Stomach (tissue), 9 donors: ENCODE data around the gene HDLBP. TPM values are rescaled to one million over a fixed set of nuclear protein-coding genes. Genes with fewer than 3 reads are reported as not detected.
"Not testable (repeated sequence)": the region's sequence is repeated elsewhere in the genome, so short reads cannot be mapped to it uniquely, and the experiment has no call there.

Experiments
- DNase-seq, 2 donors: peaks; one replicate each; pipeline versions ENCODE4 v3.0.0 to v3.0.0-alpha.2; 2013 to 2019
- H3K27ac ChIP-seq, 5 donors: fragments of 200-600 bp in 4 of 5; sonication (generic) in 4 of 5; one replicate each; pipeline ENCODE4 v1.5.1; 2013 to 2019; ENCODE audit warnings: mild to moderate bottlenecking in 1 of 5, moderate library complexity in 1 of 5
- H3K27me3 ChIP-seq, 3 donors: fragments of 200-600 bp; sonication (generic); one replicate each; pipeline ENCODE4 v1.5.1; 2017 to 2019; ENCODE audit warnings: mixed run types in 1 of 3
- H3K36me3 ChIP-seq, 4 donors: fragments of 200-600 bp; sonication (generic); 1 replicate in 3 of 4; 2 replicates in 1 of 4; pipeline ENCODE4 v1.5.1; 2016 to 2019
- H3K4me1 ChIP-seq, 4 donors: fragments of 200-600 bp; sonication (generic); one replicate each; pipeline ENCODE4 v1.5.1; 2016 to 2019
- H3K4me3 ChIP-seq, 4 donors: fragments of 200-600 bp; sonication (generic) in 3 of 4; one replicate each; pipeline ENCODE4 v1.5.1; 2016 to 2019; ENCODE audit warnings: mild to moderate bottlenecking in 1 of 4
- H3K9me3 ChIP-seq, 4 donors: fragments of 200-600 bp; sonication (generic); one replicate each; pipeline ENCODE4 v1.5.1; 2016 to 2019
- EP300 ChIP-seq: sonication (generic); formaldehyde crosslinking; IDR thresholded peaks from one replicate; pipeline ENCODE4 v1.6.1; 2017; ENCODE audit warnings: antibody characterized with exemption
- POLR2A ChIP-seq, 4 donors: fragments of 450-650 bp; IDR thresholded peaks; one replicate each; pipeline ENCODE4 v1.6.1; 2016; ENCODE audit warnings: antibody characterized with exemption in 4 of 4, control low read depth in 2 of 4, mild to moderate bottlenecking in 1 of 4, moderate library complexity in 1 of 4
- POLR2AphosphoS5 ChIP-seq, 3 donors: sonication (generic); formaldehyde crosslinking; IDR thresholded peaks; one replicate each; pipeline ENCODE4 v1.6.1; 2016; ENCODE audit warnings: antibody characterized with exemption in 3 of 3
- WGBS, 5 donors: extraction: QIAGEN DNeasy Blood & Tissue Kit in 3 of 5; methylation state at CpG; one replicate each; pipeline versions ENCODE4 v1.1.5 to v1.1.7; 2013 to 2018; 5-methylcytosine and 5-hydroxymethylcytosine counted together
- intact Hi-C: fragments of 100-400 bp; cut with DNase I; formaldehyde crosslinking; loops from one replicate; pipeline ENCODE4 v1.15.1; 2023; ENCODE audit warnings: low total_unique reads
- polyA plus RNA-seq, 3 donors: library from polyadenylated mRNA; stranded (reverse); fragments of 200-250 nt; gene quantifications; one replicate each; pipeline ENCODE4 v1.2.3, GENCODE V29; 2013
- total RNA-seq, 5 donors: library from RNA; depleted of rRNA; stranded (reverse); fragments of >200 nt; gene quantifications; one replicate each; pipeline versions ENCODE4 v1.1.0 to v1.2.3, GENCODE V29; 2014 to 2016
- TF ChIP-seq, protein P1 (sequence below), 7 experiments: fragments of 450-650 bp in 4 of 7; fragments of 200-600 bp in 3 of 7; sonication (generic) in 3 of 7; IDR thresholded peaks; one replicate each; pipeline ENCODE4 v1.5.1; 2016 to 2019; ENCODE audit warnings: antibody characterized with exemption in 7 of 7, control low read depth in 2 of 7, mild to moderate bottlenecking in 1 of 7
- donor health status: healthy with polysubstance abuse.
- donor health status: Bipolar disorder and iron deficiency.
- donor health status: healthy.

Gene HDLBP
- total and polyA plus RNA-seq, 8 donors: 171 to 752 (median 397) TPM

DNA sequence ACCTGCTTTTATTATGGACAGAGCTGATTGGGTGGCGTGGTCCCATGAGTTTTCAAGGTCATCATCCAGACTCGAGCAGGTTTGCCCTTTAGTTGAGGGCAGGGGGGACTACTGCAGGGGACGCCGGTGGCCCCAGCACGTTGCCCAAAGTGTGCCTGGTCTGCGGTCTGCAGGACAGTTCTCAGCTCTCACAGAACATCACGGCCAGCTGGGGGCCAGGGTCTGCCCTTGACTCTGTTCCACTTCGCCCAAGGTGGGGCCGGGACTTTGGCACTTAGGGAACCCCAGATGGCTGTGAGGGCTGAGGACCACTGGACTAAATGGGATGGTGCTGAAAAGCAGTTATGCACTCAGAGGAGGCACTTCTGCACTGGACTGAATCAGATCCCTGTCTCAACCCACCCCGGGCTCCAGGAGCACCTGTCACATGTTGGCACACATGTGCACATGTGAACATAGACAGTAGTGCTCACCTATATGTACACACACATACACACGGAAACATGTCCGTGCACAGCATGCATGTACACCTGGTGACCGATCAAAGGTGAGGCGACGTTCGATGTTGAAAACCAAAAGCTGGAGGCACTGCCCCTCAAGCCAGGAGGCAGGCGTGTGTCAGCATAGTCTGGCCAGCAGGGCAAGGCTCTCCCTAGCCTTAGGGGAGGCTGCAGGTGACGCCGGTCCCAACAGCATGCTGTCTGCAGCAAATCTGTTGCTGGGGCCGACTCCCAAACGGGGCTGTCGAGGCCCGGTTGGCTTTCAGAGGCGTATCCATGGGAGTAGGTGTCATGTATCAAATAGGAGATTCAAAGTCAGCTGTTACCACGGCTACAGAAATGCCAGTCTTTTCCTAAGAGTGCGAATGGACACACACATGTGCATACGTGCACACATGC lies 116.8 kb downstream of the HDLBP start:
- no peak for DNase-seq
- no peak overlapping the region for H3K4me3 ChIP-seq
- no peak for TF ChIP-seq POLR2AphosphoS5 (IDR thresholded peaks at IDR 0.05)
- TF ChIP-seq, protein P1, sequence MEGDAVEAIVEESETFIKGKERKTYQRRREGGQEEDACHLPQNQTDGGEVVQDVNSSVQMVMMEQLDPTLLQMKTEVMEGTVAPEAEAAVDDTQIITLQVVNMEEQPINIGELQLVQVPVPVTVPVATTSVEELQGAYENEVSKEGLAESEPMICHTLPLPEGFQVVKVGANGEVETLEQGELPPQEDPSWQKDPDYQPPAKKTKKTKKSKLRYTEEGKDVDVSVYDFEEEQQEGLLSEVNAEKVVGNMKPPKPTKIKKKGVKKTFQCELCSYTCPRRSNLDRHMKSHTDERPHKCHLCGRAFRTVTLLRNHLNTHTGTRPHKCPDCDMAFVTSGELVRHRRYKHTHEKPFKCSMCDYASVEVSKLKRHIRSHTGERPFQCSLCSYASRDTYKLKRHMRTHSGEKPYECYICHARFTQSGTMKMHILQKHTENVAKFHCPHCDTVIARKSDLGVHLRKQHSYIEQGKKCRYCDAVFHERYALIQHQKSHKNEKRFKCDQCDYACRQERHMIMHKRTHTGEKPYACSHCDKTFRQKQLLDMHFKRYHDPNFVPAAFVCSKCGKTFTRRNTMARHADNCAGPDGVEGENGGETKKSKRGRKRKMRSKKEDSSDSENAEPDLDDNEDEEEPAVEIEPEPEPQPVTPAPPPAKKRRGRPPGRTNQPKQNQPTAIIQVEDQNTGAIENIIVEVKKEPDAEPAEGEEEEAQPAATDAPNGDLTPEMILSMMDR (IDR thresholded peaks at IDR 0.05): no peak
- TF ChIP-seq POLR2A (IDR thresholded peaks at IDR 0.05): no peak
- TF ChIP-seq EP300: no peak

DNA sequence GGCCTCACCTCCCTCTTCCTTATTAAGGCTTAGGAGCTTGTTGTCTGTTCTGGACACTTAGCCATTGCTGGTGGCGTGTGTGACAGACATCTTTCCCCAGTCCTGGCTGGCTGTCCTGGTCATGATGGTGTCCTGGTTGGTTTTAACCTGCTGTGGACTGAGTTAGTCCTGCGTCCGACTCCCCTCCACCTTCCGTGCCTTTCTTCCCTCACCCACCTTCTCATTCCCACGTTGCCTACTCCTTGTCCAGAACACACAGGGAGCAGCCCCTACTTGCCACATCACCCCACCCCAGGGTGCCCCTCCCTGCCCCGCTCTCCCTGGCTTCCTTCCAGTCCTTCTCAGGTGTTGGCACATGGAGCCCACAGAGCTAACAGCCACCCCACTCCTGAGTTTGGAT lies 117.5 kb downstream of the HDLBP start:
- Histone ChIP-seq H3K4me3 (no peak overlapping the region), H3K4me1 (no peaks in the 10 kb centered on the region), H3K27me3 (no peaks in the 10 kb centered on the region), H3K9me3 (no peaks in the 10 kb centered on the region), H3K36me3 (peaks cover 0 to 6% (median 0%) of the 10 kb centered on the region in 4 donors), H3K27ac (no peak overlapping the region)
- TF ChIP-seq POLR2A (IDR thresholded peaks at IDR 0.05) (no peak), POLR2AphosphoS5 (IDR thresholded peaks at IDR 0.05) (no peak)
- intact Hi-C loops: no loop called here
- 78 to 83% (median 80%) methylated on average over 6 of the region's 6 CpGs for WGBS, 5 donors
- DNase-seq: no peak

More for the DNA sequence above, 116.8 kb downstream of the HDLBP start:
- intact Hi-C loops: no loop called here
- Histone ChIP-seq H3K27ac (no peak overlapping the region), H3K27me3 (no peaks in the 10 kb centered on the region), H3K36me3 (peaks cover 0 to 6% (median 0%) of the 10 kb centered on the region in 4 donors), H3K9me3 (no peaks in the 10 kb centered on the region), H3K4me1 (no peaks in the 10 kb centered on the region)
- WGBS, 5 donors: 71 to 83% (median 82%) methylated on average over 20 to 27 of the region's 27 CpGs

DNA sequence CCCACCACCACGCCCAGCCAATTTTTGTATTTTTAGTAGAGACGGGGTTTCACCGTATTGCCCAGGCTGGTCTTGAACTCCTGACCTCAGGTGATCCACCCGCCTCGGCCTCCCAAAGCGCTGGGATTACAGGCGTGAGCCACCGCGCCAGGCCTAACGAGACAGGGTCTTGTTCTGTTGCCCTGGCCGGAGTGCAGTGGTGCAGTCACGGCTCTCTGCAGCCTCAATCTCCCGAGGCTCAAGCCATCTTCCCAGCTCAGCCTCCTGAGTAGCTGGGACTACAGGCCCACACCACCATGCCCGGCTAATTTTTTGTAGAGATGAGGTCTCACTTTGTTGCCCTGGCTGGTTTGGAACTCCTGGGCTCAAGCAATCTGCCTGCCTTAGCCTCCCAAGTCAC lies 118.2 kb downstream of the HDLBP start:
- intact Hi-C loops: not testable (repeated sequence)

DNA sequence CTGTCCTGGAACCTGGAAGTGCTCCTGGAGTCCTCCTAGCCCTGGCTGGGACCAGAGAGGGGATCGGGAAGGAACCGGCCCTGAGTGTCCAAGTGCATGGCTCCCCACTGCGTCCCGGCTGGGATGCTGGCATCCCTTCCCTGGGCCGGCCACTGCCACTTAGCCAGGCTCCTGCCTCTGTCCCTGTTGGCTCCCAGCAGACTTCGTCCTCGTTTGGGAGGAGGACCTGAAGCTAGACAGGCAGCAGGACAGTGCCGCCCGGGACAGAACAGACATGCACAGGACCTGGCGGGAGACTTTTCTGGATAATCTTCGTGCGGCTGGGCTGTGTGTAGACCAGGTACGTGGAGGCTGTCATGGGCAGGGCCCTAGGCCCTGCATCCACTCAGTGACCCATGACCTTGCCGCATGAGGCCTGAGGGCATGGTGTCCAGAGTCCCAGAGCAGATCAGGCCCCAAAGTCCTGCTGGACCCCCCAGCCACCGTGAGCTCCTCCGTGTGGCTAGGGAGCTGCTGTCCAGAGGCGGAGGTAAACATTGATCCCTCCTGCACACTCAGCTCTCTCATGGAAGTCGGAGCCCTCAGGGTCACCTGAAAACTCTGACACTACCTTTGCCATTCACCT lies 119.9 kb downstream of the HDLBP start:
- TF ChIP-seq EP300 (no peak), POLR2AphosphoS5 (IDR thresholded peaks at IDR 0.05) (no peak), POLR2A (IDR thresholded peaks at IDR 0.05) (no peak)
- TF ChIP-seq, protein P1 (IDR thresholded peaks at IDR 0.05): no peak
- no peaks in the 10 kb centered on the region for H3K9me3 ChIP-seq
- 82 to 87% (median 82%) methylated on average over 11 to 18 of the region's 18 CpGs for WGBS, 5 donors
- H3K27me3 ChIP-seq: no peaks in the 10 kb centered on the region
- DNase-seq: no peak
- H3K4me1 ChIP-seq: peaks cover 0 to 12% (median 2%) of the 10 kb centered on the region in 4 donors
- no peaks in the 10 kb centered on the region for H3K36me3 ChIP-seq
- intact Hi-C loops: no loop called here
- no peak overlapping the region for H3K27ac ChIP-seq
- no peak overlapping the region for H3K4me3 ChIP-seq

More for the DNA sequence above, 118.2 kb downstream of the HDLBP start:
- not testable (repeated sequence) for H3K27me3 ChIP-seq, H3K4me1 ChIP-seq, H3K9me3 ChIP-seq, H3K27ac ChIP-seq, DNase-seq, H3K4me3 ChIP-seq, H3K36me3 ChIP-seq
- 94 to 98% (median 96%) methylated on average over 14 of the region's 14 CpGs for WGBS, 5 donors

DNA sequence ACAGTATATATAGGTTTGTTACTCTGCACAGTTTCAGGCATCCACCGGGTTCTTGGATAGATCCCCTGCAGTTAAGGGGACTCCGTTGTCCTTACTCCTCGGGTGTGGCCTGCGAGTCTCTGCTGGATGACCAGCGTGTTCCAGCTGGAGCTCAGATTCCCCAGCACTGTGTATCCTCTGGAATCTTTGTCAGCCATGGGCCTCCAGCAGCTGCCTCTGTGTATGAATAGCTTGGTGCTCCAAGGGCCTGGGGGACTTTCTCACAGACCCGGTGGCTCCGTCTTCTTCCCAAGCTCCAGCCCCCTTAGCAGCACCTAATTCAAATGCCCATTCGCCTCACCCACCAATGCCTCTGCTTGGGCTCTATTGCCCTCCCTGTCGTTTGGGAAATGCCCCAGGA lies 120.7 kb downstream of the HDLBP start:
- DNase-seq: no peak
- intact Hi-C loops: no loop called here
- H3K4me1 ChIP-seq: peaks cover 0 to 20% (median 3%) of the 10 kb centered on the region in 4 donors
- WGBS, 5 donors: 72 to 83% (median 80%) methylated on average over 9 of the region's 9 CpGs
- no peak for TF ChIP-seq POLR2AphosphoS5 (IDR thresholded peaks at IDR 0.05)
- TF ChIP-seq, protein P1 (IDR thresholded peaks at IDR 0.05): no peak
- no peak for TF ChIP-seq EP300
- TF ChIP-seq POLR2A (IDR thresholded peaks at IDR 0.05): no peak
- H3K4me3 ChIP-seq: no peak overlapping the region
- no peaks in the 10 kb centered on the region for H3K27me3 ChIP-seq
- no peak overlapping the region for H3K27ac ChIP-seq
- no peaks in the 10 kb centered on the region for H3K9me3 ChIP-seq
- H3K36me3 ChIP-seq: no peaks in the 10 kb centered on the region
